Uterus (tissue), 2 donors: Measurements from ENCODE around the gene PCDHB16.

Experiments
- CTCF ChIP-seq, 4 experiments: fragments of 200-600 bp in 2 of 4; fragments of 450-650 bp in 2 of 4; sonication (generic) in 2 of 4; IDR thresholded peaks; one replicate each; pipeline ENCODE4 v1.5.1; 2016 to 2019; ENCODE audit warnings: antibody characterized with exemption in 4 of 4, mild to moderate bottlenecking in 2 of 4, moderate library complexity in 1 of 4
- POLR2A ChIP-seq, 2 donors: fragments of 450-650 bp; IDR thresholded peaks; one replicate each; pipeline ENCODE4 v1.6.1; 2016; ENCODE audit warnings: antibody characterized with exemption in 2 of 2, mild to moderate bottlenecking in 1 of 2, moderate library complexity in 1 of 2

DNA sequence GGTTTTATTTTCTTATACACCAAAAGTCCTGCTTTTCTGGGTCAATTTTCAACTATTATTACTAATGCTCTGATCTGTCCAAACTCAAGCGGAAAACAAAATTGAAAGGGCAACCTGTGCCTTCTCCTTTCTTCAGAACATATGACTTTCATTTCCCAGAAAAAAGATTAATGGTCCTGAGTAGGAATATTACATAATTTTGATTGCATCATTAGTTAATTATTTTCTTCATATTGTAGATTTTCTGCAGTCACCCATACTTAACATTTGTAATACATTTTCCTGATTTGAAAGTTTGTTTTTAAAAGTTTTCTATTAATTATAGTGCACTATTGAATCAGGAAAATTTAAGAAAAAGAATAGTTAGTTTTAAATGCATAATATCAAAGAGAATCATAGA is 6.3 kb upstream of the PCDHB16 start:
- TF ChIP-seq CTCF (IDR thresholded peaks at IDR 0.05), result no peak
- no peak for TF ChIP-seq POLR2A (IDR thresholded peaks at IDR 0.05)
